DOHH2 (cell line): ENCODE data around the gene ITGBL1.

Experiments
- H3F3A ChIP-seq: fragments of 200-600 bp; sonication (generic), shearing (Covaris generic); 2 replicates; pipeline ENCODE4 v1.6.0; 2016; ENCODE audit warnings: antibody characterized with exemption, mild to moderate bottlenecking; ENCODE audit not compliant: control insufficient read depth, insufficient read depth
- H3K27ac ChIP-seq: fragments of 200-600 bp; sonication (generic); 2 replicates; pipeline ENCODE4 v1.5.1; 2014; ENCODE audit warnings: low read depth, mild to moderate bottlenecking, low read length, moderate library complexity
- H3K27me3 ChIP-seq: fragments of 200-600 bp; sonication (generic); 2 replicates; pipeline ENCODE4 v1.6.1; 2014; ENCODE audit warnings: mild to moderate bottlenecking, low read length, mixed read lengths; ENCODE audit not compliant: control insufficient read depth
- H3K36me3 ChIP-seq: fragments of 200-600 bp; sonication (generic); 2 replicates; pipeline ENCODE4 v1.6.1; 2014; ENCODE audit warnings: mild to moderate bottlenecking, low read length, moderate library complexity, mixed read lengths; ENCODE audit not compliant: control insufficient read depth
- H3K4me1 ChIP-seq: fragments of 200-600 bp; sonication (generic); 2 replicates; pipeline ENCODE4 v1.6.1; 2014; ENCODE audit warnings: mild to moderate bottlenecking, low read length, mixed read lengths; ENCODE audit not compliant: control insufficient read depth
- H3K4me2 ChIP-seq: fragments of 200-600 bp; sonication (generic); 2 replicates; pipeline ENCODE4 v1.6.0; 2014; ENCODE audit warnings: mild to moderate bottlenecking, low read length, moderate library complexity
- H3K4me3 ChIP-seq: fragments of 200-600 bp; sonication (generic); 2 replicates; pipeline ENCODE4 v1.5.1; 2014; ENCODE audit warnings: mild to moderate bottlenecking, low read length, mixed read lengths
- H3K79me2 ChIP-seq: fragments of 200-600 bp; sonication (generic); 2 replicates; pipeline ENCODE4 v1.6.1; 2014; ENCODE audit warnings: mild to moderate bottlenecking, low read length, mixed read lengths; ENCODE audit not compliant: control insufficient read depth
- H3K9me2 ChIP-seq: fragments of 200-600 bp; sonication (generic); replicated peaks from 2 replicates; pipeline ENCODE4 v1.6.1; 2014; ENCODE audit warnings: mild to moderate bottlenecking, low read length, mixed read lengths; ENCODE audit not compliant: control insufficient read depth
- H3K9me3 ChIP-seq: fragments of 200-600 bp; sonication (generic); 2 replicates; pipeline ENCODE4 v1.6.1; 2014; ENCODE audit warnings: antibody characterized with exemption, low read length, mixed read lengths; ENCODE audit not compliant: control insufficient read depth, insufficient read depth
- H4K20me1 ChIP-seq: fragments of 200-600 bp; sonication (generic); 2 replicates; pipeline ENCODE4 v1.6.0; 2014; ENCODE audit warnings: low read depth, mild to moderate bottlenecking, antibody characterized with exemption, low read length, moderate library complexity; ENCODE audit not compliant: control insufficient read depth, insufficient read depth
- CTCF ChIP-seq: fragments of 200-600 bp; sonication (generic); IDR thresholded peaks from one replicate; pipeline ENCODE4 v1.5.1; 2014; ENCODE audit warnings: antibody characterized with exemption, mild to moderate bottlenecking, low read depth, low read length; ENCODE audit not compliant: poor library complexity, severe bottlenecking
- EZH2phosphoT487 ChIP-seq: fragments of 200-600 bp; sonication (generic); IDR thresholded peaks from 2 replicates; pipeline ENCODE4 v1.6.1; 2017; ENCODE audit warnings: borderline replicate concordance, mild to moderate bottlenecking, antibody characterized with exemption, low read length, moderate library complexity, mixed read lengths

The ITGBL1 gene

DNA sequence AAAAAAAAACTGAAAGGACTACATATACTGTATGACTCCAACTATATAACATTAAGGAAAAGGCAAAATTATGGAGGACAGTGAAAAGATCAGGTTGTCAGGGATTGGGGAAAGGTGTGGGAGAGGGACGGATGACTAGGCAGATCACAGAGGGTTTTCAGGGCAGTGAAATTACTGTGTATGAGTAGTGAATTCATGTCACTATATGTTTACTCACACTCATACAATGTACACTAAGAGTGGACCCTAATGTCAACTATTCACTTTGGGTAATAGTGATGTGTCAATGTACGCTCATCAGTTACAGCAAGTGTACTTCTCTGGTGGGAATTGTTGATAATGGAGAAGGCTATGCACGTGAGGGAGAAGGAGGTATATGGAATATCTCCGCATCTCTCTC lies 144.3 kb downstream of the ITGBL1 start:
- no peak overlapping the region for H3K4me2 ChIP-seq
- no peaks in the 10 kb centered on the region for H4K20me1 ChIP-seq
- no peak overlapping the region for H3K27ac ChIP-seq
- H3K36me3 ChIP-seq = no peaks in the 10 kb centered on the region
- H3K79me2 ChIP-seq = no peaks in the 10 kb centered on the region
- H3K9me3 ChIP-seq = no peaks in the 10 kb centered on the region
- TF ChIP-seq CTCF = no peak
- no peak for TF ChIP-seq EZH2phosphoT487
- no peaks in the 10 kb centered on the region for H3K9me2 ChIP-seq
- H3K4me3 ChIP-seq = no peak overlapping the region
- H3K27me3 ChIP-seq = no peaks in the 10 kb centered on the region
- no peaks in the 10 kb centered on the region for H3K4me1 ChIP-seq
- no peaks in the 10 kb centered on the region for H3F3A ChIP-seq

DNA sequence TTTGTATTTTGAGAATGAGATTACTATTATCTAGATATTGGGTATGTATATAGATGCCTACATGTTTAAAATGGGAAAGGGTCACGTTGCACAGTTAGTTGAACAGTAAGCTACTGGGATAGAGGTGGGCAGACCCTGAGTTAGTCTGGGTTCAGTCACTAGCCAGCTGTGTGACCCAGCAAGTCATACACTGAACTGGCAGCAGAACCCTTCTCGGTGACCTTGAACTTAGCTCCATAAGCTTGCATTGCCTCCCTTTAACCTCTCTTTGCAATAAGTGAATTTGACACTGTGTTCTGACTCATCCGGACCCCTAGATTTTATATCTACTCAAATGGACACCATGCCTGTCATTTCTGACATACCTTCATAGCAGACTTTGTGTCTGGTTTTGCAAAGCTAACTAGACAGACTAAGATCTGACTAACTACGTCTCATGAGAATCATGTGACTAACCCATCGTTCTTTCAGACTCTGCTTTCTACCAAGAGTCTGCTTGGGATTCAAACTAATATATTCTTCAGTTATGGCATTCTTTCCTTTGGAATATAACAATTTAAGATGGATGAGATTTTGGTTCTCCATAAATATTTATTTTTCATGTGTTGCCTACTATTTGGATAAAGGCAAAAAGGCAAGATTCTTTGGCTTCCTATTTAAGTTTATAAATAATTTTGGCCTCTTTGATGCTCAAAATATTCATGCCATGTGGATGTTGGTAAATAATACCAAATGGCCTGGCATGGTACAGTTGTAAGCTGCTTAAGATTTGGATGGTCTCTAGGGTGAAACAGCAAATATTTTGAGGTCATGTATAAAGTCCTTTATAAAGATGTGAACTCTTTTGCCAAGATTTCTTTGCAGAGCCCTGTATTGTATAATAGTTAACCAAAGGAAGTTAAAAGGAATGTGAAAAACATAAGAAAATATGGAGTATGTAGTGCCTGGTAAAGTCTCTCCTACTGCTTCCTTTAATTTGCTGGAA lies 159.3 kb downstream of the ITGBL1 start:
- Histone ChIP-seq H3K4me2 (no peak overlapping the region), H3K4me1 (no peaks in the 10 kb centered on the region), H3K36me3 (no peaks in the 10 kb centered on the region), H4K20me1 (no peaks in the 10 kb centered on the region), H3K27ac (no peak overlapping the region), H3K27me3 (no peaks in the 10 kb centered on the region), H3F3A (no peaks in the 10 kb centered on the region), H3K79me2 (no peaks in the 10 kb centered on the region), H3K4me3 (no peak overlapping the region), H3K9me3 (no peaks in the 10 kb centered on the region), H3K9me2 (no peaks in the 10 kb centered on the region)
- TF ChIP-seq EZH2phosphoT487 = no peak
- no peak for TF ChIP-seq CTCF

- H3K4me2 ChIP-seq = no peak overlapping the region
Observed at GRCh38 chr13:101612735-101613134, 160.3 kb downstream of the ITGBL1 start.

More at GRCh38 chr13:101612735-101613134, 160.3 kb downstream of the ITGBL1 start:
- Histone ChIP-seq H3K9me2 (no peaks in the 10 kb centered on the region), H3K79me2 (no peaks in the 10 kb centered on the region), H3K9me3 (no peaks in the 10 kb centered on the region), H3K4me1 (no peaks in the 10 kb centered on the region), H4K20me1 (no peaks in the 10 kb centered on the region), H3K27me3 (no peaks in the 10 kb centered on the region), H3K27ac (no peak overlapping the region), H3K4me3 (no peak overlapping the region), H3K36me3 (no peaks in the 10 kb centered on the region), H3F3A (no peaks in the 10 kb centered on the region)
- TF ChIP-seq EZH2phosphoT487 (no peak), CTCF (no peak)
